Caki2 (cell line): Measurements from ENCODE around the gene GASK1B. TPM values are rescaled to one million over a fixed set of nuclear protein-coding genes. Genes with fewer than 3 reads are reported as not detected.

Source experiments
- total RNA-seq: library from RNA; depleted of rRNA; stranded (reverse); fragments of >200 nt; shearing (Covaris generic); gene quantifications from 2 replicates; pipeline ENCODE4 v1.2.3, GENCODE V29; 2014; ENCODE audit warnings: low replicate concordance; rRNA removed

GASK1B gene
- total RNA-seq, 1 experiment from 2014 or later = 44.9 TPM

Other genes starting within 250 kb of the GASK1B start
- gene TMEM144, start 37.5 kb upstream of the GASK1B start, total RNA-seq = 17.0 and 25.4 TPM in 2 replicates